ENCODE data around the gene ATP8A2.

- TF ChIP-seq EZH2 (IDR thresholded peaks at IDR 0.05): no peak
- TF ChIP-seq POLR2AphosphoS5 (IDR thresholded peaks at IDR 0.05; ENCODE audit: borderline replicate concordance, low read depth, low read length): no peak
- no peak for TF ChIP-seq FOXP2 (optimal IDR thresholded peaks at IDR 0.05; ENCODE audit: control extremely low read depth, extremely low read length, insufficient read depth)
Observed at GRCh38 chr13:25463496-25463895, 91.7 kb downstream of the ATP8A2 start.
